GM18951 (cell line): Measurements from ENCODE around the gene RPL10A.
A peak's percentile ranks its signal among the peaks of the same experiment; 100 is the strongest.

Experiments
- POLR2A ChIP-seq: IDR thresholded peaks from 4 replicates; pipeline ENCODE4 v1.6.1; 2011; ENCODE audit warnings: mild to moderate bottlenecking; ENCODE audit not compliant: insufficient read length, insufficient read depth; ENCODE audit errors: extremely low read depth
- in situ Hi-C: fragments of 300-500 bp; cut with MboI; formaldehyde crosslinking; loops from one replicate; pipeline ENCODE4 v1.12.0; 2022; ENCODE audit warnings: low sequenced_read_pairs, mixed read lengths, inconsistent platforms; ENCODE audit not compliant: unreplicated experiment

RPL10A gene

DNA sequence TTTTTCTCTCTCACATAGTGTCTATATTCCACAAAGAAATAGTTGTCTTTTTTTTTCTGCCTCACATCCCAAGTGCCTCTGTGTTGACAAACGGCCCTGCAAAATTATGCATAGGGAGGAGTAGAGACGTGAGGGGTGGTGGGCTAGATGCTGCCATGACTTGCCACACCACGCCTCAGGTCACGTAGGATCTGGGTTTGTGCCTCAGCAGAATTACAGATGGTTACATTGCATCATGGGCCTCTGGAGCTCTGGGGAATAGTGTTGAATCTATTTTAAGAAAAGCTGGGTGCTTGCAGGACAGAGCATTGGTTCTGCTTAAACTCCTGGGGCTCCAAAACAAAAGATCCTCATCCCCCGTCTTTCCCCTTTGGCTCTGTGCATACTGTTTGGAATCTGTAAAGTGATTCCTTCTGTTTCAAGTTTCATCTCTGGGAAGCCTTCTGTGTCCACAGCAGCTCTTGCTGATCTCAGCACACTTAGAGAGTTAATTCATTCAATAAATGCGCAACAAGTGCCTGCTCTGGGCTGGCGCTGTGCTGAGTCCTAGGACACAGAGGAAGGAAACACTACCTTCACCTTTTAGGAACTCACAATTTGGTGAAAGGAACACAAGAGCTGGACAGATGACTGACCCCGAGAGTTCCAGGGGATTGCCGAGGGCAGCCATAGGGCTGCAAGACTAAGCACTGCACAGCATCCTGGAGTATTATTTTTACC, 13.7 kb upstream of the RPL10A start:
- no peak for TF ChIP-seq POLR2A
- in situ Hi-C loops: no loop called here

DNA sequence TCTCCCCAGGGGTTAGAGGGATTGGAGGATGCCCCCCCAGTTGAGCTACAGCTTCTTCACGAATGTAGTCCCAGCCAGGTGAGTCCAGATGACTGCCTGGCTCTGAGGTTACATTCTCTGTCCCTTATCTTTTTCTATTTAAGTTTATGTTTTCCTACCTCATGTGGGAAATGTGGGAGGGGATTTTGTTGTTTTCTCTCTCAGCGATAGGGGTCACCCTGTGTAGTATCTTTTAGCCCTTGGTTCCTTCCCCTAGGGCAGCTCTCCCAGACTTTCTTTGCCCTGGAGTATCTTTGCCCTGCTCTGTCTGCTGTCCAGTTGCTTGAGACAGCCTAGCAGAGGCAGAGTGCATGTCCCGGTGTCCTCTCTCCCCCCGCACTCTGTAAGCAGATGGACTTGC, 10.3 kb upstream of the RPL10A start:
- no peak for TF ChIP-seq POLR2A
- in situ Hi-C loops: no loop called here

DNA sequence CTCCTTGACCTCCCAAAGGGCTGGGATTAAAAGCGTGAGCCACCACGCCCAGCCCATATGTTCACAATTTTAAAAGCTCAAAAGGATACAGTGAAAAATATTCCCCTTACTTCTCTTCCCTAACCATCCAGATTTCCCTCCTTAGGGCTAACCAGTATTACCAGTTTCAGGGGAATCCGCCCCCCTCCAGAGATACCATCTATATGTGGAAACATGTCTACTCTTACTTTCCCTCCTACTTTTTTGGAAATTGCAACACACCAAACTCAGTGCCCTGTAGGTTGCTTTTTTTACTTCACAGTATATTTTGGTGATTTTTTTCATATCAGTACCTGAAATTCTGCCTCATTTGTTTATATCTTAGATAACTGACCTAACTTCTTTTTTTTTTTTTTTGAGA, 6.9 kb upstream of the RPL10A start:
- TF ChIP-seq POLR2A: no peak
- in situ Hi-C loops: no loop called here

DNA sequence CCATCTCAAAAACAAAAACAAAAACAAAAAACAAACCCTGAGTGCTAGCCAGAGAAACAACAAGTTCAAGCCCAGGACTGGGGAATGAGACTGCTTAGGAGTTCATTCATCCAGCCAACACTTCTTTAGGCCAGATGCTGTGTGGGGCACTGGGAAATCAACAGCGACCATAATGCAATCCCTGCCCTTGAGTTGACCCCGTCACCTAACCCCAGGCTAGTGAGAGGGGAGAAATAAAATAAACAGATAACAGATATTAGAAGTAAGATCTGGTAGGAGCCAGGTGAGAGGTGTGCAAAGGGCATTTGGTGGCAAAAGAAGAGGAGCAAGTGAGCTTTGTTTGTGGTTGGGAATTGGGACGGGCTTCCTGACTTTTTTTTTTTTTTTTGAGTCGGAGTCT, 4.9 kb upstream of the RPL10A start:
- in situ Hi-C loops: no loop called here
- TF ChIP-seq POLR2A: no peak

DNA sequence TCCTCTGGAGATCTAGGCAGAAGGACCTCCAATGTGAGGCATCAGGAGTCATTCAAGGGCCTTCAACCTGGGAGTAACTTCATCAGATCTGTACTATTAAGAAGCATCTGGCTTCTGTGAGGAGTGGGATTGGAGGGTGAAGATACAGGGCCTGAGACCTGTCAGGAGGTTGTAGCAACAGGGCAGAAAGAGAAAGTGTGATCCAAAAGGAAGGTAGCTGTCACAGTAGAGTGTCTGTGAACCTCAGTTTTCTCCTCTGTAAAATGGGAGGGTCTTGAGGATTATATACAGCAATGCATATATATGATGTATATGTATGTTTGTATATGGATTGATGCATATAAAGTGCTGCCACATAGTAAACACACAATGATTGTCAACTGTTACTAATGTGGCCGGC, 2.6 kb upstream of the RPL10A start:
- no peak for TF ChIP-seq POLR2A
- in situ Hi-C loops: loop anchor here (5.0 kb wide), 1 partner anchor 123 kb away; the partner anchor contains the start of gene PPARD

DNA sequence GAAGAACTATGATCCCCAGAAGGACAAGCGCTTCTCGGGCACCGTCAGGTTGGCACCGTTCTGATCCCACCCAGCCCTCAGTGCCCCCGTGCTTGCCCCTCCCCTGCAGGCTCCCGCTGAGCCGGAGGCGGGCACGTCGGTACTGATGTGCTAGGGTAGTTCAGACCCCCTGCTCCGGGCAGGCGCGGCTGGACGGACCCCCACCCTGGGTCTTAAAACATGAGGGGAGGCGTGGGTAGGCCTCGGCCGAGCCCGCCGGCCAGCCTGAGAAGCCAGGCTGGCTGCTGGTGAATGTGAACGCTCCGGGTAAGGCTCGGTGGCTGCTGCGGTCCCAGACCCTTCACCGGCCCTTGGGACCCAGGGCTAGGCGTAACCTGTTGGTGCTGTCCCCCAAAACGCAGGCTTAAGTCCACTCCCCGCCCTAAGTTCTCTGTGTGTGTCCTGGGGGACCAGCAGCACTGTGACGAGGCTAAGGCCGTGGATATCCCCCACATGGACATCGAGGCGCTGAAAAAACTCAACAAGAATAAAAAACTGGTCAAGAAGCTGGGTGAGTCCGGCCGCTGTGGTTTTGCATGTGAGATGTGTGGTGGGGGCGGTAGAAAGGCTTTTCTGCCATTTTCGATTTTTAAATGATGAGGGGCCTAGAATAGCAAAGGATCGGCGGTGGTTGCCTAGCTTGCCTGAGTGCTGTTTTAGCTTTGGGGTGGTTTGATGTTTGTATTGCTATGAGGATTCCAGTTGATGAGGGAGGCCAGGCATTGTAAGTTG, 964 bp downstream of the RPL10A start:
- TF ChIP-seq POLR2A: no peak
- in situ Hi-C loops: loop anchor here (5.0 kb wide), 1 partner anchor 127 kb away; the partner anchor contains the start of gene PPARD

DNA sequence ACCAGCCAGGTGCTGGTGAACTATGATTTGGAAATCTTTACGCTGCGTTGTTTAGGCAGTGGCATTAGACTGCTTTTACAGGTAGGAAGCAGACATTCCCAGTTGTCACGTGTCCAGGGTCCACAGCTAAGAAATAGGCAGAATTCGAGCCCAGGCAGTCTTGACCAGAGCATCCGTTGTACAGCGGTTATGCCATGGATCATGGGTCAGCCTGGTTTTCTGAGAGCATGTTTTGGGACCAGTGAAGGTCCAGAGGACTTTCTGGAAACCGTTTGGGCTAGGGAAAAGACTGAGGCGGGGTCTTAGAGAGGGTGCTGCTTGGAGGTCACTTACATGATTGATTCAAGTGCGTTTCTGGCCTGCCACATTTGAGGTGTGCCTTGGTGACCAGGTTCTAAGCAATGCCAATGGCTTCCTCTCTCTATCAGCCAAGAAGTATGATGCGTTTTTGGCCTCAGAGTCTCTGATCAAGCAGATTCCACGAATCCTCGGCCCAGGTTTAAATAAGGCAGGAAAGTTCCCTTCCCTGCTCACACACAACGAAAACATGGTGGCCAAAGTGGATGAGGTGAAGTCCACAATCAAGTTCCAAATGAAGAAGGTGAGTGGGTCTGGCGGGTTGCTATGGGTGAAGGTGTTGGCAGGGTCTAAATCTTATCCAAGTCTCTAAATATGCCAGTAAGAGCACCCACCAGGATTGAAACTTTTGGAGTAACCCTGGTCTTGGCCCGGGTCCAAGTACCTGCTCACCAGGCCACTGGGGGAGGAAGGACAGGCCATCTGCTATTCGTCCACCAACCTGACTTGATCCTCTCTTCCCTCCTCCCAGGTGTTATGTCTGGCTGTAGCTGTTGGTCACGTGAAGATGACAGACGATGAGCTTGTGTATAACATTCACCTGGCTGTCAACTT, 1.8 kb downstream of the RPL10A start:
- in situ Hi-C loops: loop anchor here (5.0 kb wide), 1 partner anchor 128 kb away; the partner anchor contains the start of gene PPARD
- TF ChIP-seq POLR2A: no peak

DNA sequence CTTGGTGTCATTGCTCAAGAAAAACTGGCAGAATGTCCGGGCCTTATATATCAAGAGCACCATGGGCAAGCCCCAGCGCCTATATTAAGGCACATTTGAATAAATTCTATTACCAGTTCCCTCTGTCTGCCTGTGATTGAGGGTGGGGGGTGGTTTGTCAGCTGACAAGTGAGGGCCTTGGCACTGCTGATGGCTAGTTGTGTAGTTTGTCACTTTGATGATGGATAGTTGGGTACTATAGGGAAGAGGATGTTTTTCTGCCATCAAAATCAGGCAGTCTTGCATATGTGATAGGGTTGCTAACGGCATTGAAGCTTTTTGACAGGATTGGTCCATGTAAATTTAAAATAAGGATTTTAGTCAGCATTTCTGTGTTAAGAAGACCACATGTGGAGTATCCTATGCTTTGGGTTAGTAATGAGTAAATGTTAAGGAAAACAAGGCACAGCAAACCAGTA, 2.5 kb downstream of the RPL10A start:
- in situ Hi-C loops: no loop called here
- TF ChIP-seq POLR2A: no peak

DNA sequence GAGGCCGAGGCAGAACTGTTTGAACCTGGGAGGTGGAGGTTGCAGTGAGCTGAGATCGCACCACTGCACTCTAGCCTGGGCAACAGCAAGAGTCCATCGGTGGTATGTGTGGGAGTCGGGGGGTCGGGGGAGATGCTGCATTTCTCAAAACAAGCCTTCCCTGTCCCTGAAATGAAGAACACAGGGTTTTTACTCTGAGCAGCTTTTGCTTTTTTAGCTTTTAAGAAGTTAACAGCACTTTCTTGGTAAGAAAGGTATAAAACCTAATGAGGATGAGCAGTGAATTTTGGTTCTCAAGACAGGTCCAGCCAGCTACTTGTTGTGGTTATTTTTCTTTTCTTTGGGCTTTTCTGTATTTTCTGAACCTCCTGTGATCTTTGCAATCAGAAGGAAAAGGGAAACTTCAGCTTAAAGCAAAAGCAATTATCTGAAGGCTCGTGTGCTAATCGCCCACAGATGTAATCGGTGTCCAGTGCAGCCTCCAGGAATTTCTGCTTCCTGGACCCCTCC, 3.7 kb downstream of the RPL10A start:
- peak; percentile 7 for TF ChIP-seq POLR2A
- in situ Hi-C loops: no loop called here

DNA sequence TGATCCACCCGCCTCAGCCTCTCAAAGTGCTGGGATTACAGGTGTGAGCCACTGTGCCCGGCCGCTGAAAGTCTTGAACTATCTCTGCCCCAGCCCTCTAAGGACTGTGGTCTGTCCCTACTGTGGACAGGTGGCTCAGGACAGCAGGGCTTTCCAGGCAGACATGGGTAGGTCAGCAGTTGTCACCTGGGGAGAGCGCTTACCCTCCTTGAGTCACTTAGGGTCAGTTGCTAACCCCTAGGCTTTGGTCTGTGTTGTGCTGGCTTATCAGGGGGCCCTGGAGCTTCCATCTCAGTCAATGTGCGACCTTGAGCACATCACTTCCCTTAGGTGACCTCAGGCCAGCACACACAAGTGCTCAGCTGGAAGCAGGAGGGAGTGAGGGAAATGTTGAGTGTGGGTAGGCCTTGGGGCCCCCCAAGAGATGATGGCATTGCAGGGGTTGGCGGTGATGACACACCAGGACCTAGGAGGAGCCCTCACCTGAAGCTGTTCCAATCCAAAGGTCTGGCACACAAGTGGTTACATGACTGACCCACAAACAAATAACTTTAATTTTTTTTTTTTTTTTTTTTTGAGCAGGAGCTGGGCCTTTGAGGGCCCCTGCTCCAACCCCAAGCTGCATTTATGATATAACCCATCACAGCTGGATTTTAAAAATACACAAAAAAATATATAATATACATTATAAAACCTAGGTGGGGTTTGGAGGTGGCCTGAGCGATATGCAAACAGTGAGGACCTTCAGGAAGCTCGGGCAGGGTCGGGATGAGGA, 5.1 kb downstream of the RPL10A start:
- no peak for TF ChIP-seq POLR2A
- in situ Hi-C loops: no loop called here

DNA sequence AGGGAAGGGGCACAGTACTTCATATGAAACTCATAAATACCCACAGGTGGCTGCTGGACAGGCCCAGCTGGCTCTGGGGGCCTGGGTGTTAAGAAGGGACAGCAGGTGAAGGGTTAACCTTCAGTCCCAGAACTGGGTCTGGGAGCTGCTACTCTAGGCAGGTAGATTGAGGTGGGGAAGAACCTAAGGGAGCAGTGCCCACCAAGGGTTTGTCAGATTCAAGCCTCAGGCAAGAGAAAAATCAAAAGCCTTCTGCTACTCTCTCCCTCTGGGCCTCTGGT, 5.6 kb downstream of the RPL10A start:
- in situ Hi-C loops: no loop called here
- TF ChIP-seq POLR2A: peak; percentile 4
